Adrenal gland (tissue), 12 donors: Measurements from ENCODE around the gene FRMD5. TPM values are rescaled to one million over a fixed set of nuclear protein-coding genes. Genes with fewer than 3 reads are reported as not detected.

ENCODE experiments used
- DNase-seq, 7 donors: peaks; one replicate each; pipeline ENCODE4 v3.0.0-alpha.2; 2019 to 2020
- H3K27ac ChIP-seq, 5 donors: fragments of 200-600 bp; sonication (generic) in 4 of 5; 1 replicate in 3 of 5; 2 replicates in 2 of 5; pipeline versions ENCODE4 v1.5.1 to v1.8.0; 2016 to 2020; ENCODE audit warnings: mild to moderate bottlenecking in 1 of 5
- H3K27me3 ChIP-seq: fragments of 200-600 bp; 2 replicates; pipeline ENCODE4 v1.8.0; 2021
- H3K36me3 ChIP-seq, 2 donors: fragments of 200-600 bp; replicated peaks in 1 of 2; 1 replicate in 1 of 2; 2 replicates in 1 of 2; pipeline versions ENCODE4 v1.5.1 to v1.8.0; 2018 to 2022
- H3K4me1 ChIP-seq, 2 donors: fragments of 200-600 bp; replicated peaks in 1 of 2; 1 replicate in 1 of 2; 2 replicates in 1 of 2; pipeline versions ENCODE4 v1.5.1 to v1.8.0; 2018 to 2021
- H3K4me3 ChIP-seq, 4 donors: fragments of 200-600 bp; sonication (generic) in 3 of 4; one replicate each; pipeline ENCODE4 v1.5.1; 2016 to 2018
- H3K9me3 ChIP-seq, 3 donors: fragments of 200-600 bp; sonication (generic) in 1 of 3; replicated peaks in 1 of 3; 1 replicate in 2 of 3; 2 replicates in 1 of 3; pipeline versions ENCODE4 v1.5.1 to v1.8.0; 2016 to 2021
- POLR2A ChIP-seq, 2 donors: fragments of 450-650 bp; IDR thresholded peaks; one replicate each; pipeline ENCODE4 v1.6.1; 2017; ENCODE audit warnings: antibody characterized with exemption in 2 of 2, mild to moderate bottlenecking in 2 of 2, moderate library complexity in 1 of 2
- WGBS, 4 donors: extraction: QIAGEN DNeasy Blood & Tissue Kit in 2 of 4; methylation state at CpG; one replicate each; pipeline versions ENCODE4 v1.1.5 to v1.1.7; 2013 to 2017; 5-methylcytosine and 5-hydroxymethylcytosine counted together
- intact Hi-C, 2 donors: fragments of 100-400 bp; cut with DNase I; formaldehyde crosslinking; loops; one replicate each; pipeline versions ENCODE4 v1.14.1 to v1.15.0; 2022 to 2023
- polyA plus RNA-seq, 3 donors: library from polyadenylated mRNA; stranded (reverse); fragments of 200-250 nt in 2 of 3; fragments of 350-450 nt in 1 of 3; fragmentation: Illumina TruSeq in 1 of 3; extraction: RNeasy Lipid Tissue Mini Kit (QIAGEN cat#74804) in 1 of 3; gene quantifications; one replicate each; pipeline ENCODE4 v1.2.3, GENCODE V29; 2013 to 2014
- total RNA-seq, 9 donors: library from RNA; depleted of rRNA in 4 of 9; stranded (reverse); fragments of >200 nt in 4 of 9; fragments of 120-200 nt in 1 of 9; fragmentation: NEBNext Ultra II Directional in 1 of 9; extraction: Animal tissue kit (Norgen Biotek cat#: 25700) in 1 of 9; gene quantifications; one replicate each; pipeline versions ENCODE4 v1.1.0 to v1.2.4, GENCODE V29; 2013 to 2023
- TF ChIP-seq, protein P1 (sequence below), 6 experiments: fragments of 450-650 bp in 4 of 6; fragments of 200-600 bp in 2 of 6; sonication (generic) in 1 of 6; IDR thresholded peaks; 1 replicate in 5 of 6; 2 replicates in 1 of 6; pipeline versions ENCODE4 v1.5.1 to v1.8.0; 2016 to 2021; ENCODE audit warnings: antibody characterized with exemption in 6 of 6, mild to moderate bottlenecking in 2 of 6, moderate library complexity in 1 of 6
- donor health status: healthy with polysubstance abuse.
- donor health status: Bipolar disorder and iron deficiency.
- donor health status: DM: yes; HTN: yes; CAD: no.
- donor health status: DM: no; HTN: no; CAD: no.
- donor health status: DM: no; HTN: no; CAD: no.
- donor health status: DM: yes; HTN: yes; CAD: no.

Gene FRMD5
- total and polyA plus RNA-seq, 12 donors: 2.9 to 53.8 (median 12.1) TPM

DNA sequence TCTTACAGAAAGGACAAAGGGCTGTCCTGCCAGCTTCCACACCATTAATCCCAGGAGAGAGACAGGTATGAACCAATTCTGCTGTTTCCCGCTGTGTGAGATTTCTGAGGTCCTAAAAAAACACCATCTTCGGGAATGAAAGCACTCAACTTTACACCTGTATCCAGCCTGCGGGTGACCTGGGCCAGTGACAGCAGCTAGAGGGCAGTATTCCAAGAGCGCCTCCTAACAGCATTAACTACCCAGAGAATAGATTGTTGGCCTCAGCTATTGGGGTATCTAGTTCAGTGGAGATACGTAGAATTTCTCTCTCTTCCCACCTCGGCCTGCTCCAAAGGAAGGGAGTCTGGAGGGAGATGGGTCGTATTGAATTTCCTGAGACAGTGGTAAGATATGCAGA is 313.1 kb downstream of the FRMD5 start:
- Histone ChIP-seq H3K9me3 (no peaks in the 10 kb centered on the region), H3K36me3 (no peaks in the 10 kb centered on the region), H3K4me1 (no peaks in the 10 kb centered on the region), H3K27ac (no peak overlapping the region), H3K27me3 (no peaks in the 10 kb centered on the region), H3K4me3 (no peak overlapping the region)
- 87 to 92% (median 89%) methylated on average over 7 of the region's 7 CpGs for WGBS, 4 donors
- DNase-seq: no peak
- TF ChIP-seq, protein P1, sequence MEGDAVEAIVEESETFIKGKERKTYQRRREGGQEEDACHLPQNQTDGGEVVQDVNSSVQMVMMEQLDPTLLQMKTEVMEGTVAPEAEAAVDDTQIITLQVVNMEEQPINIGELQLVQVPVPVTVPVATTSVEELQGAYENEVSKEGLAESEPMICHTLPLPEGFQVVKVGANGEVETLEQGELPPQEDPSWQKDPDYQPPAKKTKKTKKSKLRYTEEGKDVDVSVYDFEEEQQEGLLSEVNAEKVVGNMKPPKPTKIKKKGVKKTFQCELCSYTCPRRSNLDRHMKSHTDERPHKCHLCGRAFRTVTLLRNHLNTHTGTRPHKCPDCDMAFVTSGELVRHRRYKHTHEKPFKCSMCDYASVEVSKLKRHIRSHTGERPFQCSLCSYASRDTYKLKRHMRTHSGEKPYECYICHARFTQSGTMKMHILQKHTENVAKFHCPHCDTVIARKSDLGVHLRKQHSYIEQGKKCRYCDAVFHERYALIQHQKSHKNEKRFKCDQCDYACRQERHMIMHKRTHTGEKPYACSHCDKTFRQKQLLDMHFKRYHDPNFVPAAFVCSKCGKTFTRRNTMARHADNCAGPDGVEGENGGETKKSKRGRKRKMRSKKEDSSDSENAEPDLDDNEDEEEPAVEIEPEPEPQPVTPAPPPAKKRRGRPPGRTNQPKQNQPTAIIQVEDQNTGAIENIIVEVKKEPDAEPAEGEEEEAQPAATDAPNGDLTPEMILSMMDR (IDR thresholded peaks at IDR 0.05): peak in 2 of 6 experiments; percentile 13 to 27
- no peak for TF ChIP-seq POLR2A (IDR thresholded peaks at IDR 0.05)
- intact Hi-C loops: no loop called here

DNA sequence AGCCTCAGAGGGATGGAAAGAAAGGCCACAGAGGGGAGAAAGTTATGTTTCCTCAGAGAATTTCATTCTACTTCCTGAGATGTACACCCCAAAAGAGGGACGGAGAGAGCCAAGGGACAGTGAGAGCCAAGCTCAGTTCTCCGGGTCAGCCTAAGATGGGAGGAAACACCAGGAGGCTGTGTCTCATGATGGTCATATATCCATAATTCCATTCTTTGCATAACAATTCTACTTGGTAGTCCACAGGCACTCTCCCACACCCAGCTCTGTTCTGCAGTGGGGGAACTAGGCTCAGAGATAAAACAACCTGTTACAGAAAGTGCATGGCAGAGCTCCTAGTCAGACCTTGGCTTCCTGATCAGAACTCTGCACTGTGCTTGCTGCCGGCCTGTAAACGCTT is 313.8 kb downstream of the FRMD5 start:
- WGBS, 4 donors: 91 to 95% (median 92%) methylated on average over 4 of the region's 4 CpGs
- H3K36me3 ChIP-seq: no peaks in the 10 kb centered on the region
- H3K27me3 ChIP-seq: no peaks in the 10 kb centered on the region
- H3K27ac ChIP-seq: no peak overlapping the region
- H3K4me3 ChIP-seq: no peak overlapping the region
- TF ChIP-seq, protein P1 (IDR thresholded peaks at IDR 0.05): no peak
- TF ChIP-seq POLR2A (IDR thresholded peaks at IDR 0.05): no peak
- DNase-seq: peak in 1 of 7 donors; percentile 9
- intact Hi-C loops: no loop called here
- no peaks in the 10 kb centered on the region for H3K4me1 ChIP-seq
- H3K9me3 ChIP-seq: no peaks in the 10 kb centered on the region

DNA sequence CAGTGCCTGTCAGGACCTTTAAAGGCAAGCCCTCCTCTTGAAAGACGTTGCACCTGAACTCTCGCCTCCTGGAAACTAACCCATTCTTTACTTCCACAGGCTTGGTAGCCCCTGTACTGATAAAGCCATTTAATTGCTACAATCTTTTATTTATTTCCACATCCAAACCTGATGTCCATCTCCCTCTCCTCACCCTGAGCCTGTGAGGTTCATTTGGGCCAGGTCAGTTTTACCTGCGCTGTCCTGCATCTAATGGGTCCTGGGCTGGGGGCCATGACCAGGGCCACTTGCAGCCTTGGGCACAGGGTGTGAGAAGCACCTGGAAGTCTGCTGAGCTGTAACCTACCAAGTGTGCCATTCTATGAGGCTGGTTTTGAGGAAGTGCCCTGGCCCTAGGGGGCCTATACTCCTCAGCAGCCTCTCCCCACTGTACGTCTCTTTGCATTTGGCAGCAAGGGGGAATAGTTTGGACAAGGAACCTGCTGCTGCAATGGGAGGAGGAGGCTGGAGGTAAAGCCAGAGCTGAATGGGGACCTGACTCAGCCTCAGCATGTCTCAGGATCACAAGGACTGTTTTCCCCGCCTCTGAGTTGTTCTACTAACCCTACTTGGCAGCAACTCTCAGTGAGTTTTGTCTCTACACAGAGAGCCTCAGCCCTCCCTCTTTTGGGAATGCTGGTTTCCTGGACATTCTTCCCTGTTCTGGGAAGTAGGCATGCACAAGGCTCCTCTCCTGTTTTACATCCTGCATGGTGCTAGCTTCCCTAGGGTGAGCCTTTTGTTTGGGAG is 314.5 kb downstream of the FRMD5 start:
- peak in 4 of 7 donors; percentile 24 to 47 (median 36) for DNase-seq
- no peaks in the 10 kb centered on the region for H3K4me1 ChIP-seq
- no peaks in the 10 kb centered on the region for H3K9me3 ChIP-seq
- H3K4me3 ChIP-seq: no peak overlapping the region
- intact Hi-C loops: no loop called here
- 87 to 91% (median 89%) methylated on average over 4 to 5 of the region's 5 CpGs for WGBS, 4 donors
- H3K27ac ChIP-seq: no peak overlapping the region
- TF ChIP-seq POLR2A (IDR thresholded peaks at IDR 0.05): no peak
- TF ChIP-seq, protein P1 (IDR thresholded peaks at IDR 0.05): no peak
- no peaks in the 10 kb centered on the region for H3K36me3 ChIP-seq
- no peaks in the 10 kb centered on the region for H3K27me3 ChIP-seq

DNA sequence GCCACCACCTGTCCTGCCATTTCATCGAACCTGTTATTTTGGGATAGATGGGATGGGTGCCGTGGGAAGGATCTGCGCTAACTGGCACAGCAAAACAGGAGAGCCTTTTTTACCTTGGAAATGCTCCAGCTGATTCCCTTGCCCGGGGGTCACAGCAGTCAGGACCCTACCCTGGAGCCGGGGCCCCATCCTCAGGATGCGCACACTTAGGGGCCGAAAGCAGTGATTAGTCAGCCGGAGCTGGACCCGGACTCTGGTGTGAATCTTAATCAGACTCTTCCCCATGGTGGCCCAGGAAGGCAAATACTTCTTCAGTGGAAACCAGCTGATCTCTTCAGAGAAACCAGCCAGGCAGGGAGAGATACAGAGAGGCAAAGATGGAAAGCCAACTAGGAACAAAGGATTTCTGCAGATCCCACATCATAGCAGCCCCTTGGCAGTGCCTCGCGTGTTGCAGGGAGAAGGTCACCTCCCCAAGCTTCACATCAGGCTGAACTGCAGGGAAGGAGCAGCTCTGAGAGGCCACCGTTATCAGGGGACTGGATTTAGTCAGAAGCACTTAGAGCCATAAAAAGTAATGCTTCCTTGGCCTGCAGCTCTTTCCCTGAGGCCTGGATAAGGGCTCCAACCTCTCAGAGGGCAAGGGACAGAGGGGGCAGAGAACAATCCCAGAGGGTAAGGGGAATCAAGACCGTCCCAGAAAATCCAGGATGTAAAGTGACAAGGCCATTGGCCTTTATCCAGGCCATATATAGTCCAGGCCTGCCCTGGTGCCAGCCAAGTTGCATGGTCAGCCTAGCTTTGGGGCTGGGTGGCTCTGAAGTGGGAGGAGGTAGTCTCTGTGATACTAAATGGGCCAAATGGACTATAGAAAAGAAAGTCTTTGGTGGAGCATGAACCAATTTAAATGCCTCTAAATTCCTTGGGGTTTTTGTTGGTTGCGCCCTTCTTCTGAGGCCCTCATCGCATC is 315.4 kb downstream of the FRMD5 start:
- Histone ChIP-seq H3K4me1 (no peaks in the 10 kb centered on the region), H3K27me3 (no peaks in the 10 kb centered on the region), H3K36me3 (no peaks in the 10 kb centered on the region), H3K9me3 (no peaks in the 10 kb centered on the region), H3K27ac (no peak overlapping the region), H3K4me3 (no peak overlapping the region)
- TF ChIP-seq, protein P1 (IDR thresholded peaks at IDR 0.05): no peak
- TF ChIP-seq POLR2A (IDR thresholded peaks at IDR 0.05): no peak
- WGBS, 4 donors: 89 to 95% (median 90%) methylated on average over 9 to 15 of the region's 15 CpGs
- peak in 1 of 7 donors; percentile 17 for DNase-seq
- intact Hi-C loops: no loop called here
